NCI-H345 (cell line): ENCODE data around the gene DSG4.

Source experiments
- DNase-seq: peaks from one replicate; lab custom pipeline; 2025; lab: John Stamatoyannopoulos, UW

DSG4 gene

DNA sequence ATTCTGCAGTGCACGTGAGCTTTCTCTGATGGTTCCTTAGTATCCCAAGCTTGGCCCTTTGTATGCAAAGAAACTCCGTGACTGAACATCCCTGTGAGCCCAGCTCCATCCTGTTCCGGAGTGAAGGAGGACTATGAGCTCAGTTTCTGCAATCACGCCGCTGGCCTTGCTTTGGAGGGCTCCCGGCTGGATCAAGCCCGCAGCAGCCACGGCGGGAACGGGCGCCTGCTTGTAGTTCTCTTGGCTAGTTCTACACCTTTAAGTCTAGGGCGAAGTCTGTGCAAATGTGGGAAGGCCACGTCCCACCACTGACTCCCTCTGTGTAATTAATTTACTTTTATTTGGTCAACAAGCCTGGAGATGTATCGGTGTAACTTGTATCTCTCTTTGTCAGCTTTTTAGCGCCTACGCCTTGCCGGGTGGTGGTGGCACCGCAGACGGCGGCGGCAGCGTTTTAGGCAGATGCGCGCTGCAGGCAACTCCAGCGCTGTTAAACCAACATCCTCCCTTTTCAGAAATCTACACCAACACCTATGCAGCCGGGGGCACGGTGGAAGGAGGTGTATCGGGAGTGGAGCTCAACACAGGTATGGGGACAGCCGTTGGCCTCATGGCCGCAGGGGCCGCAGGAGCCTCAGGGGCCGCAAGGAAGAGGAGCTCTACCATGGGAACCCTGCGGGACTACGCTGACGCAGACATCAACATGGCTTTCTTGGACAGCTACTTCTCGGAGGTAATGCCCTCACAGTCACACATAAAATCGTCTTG is 34.3 kb downstream of the DSG4 start:
- DNase-seq: no peak

- DNase-seq: no peak
Measured at GRCh38 chr18:31413137-31413536, 36.6 kb downstream of the DSG4 start.

- DNase-seq: no peak
Measured at GRCh38 chr18:31417850-31418249, 41.3 kb downstream of the DSG4 start.

- DNase-seq: no peak
Measured at GRCh38 chr18:31419457-31419932, 42.9 kb downstream of the DSG4 start.

- no peak for DNase-seq
Measured at GRCh38 chr18:31420032-31420431, 43.5 kb downstream of the DSG4 start.

DNA sequence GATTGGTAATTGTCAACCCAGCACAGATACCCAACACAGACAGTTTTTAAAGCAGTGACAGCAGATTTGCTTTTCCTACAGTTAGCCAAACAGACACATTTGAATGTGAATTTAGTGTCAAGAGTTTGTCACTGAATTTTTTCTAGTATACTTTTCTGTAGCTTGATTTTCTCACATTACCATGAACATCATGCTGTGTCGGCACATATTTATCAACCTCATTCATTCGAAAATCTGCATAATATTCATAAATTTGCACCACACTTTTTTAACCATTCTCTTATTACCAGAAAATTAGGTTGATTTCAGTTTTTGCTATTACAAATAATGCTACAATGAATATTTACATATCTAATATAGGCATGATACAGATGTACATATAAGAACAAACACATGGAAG is 43.9 kb downstream of the DSG4 start:
- DNase-seq: no peak

GRCh38 chr18:31424383-31424988 is 47.9 kb downstream of the DSG4 start:
- peak; percentile 25 for DNase-seq

GRCh38 chr18:31426021-31426420 is 49.4 kb downstream of the DSG4 start:
- DNase-seq: no peak

GRCh38 chr18:31426871-31427406 is 50.4 kb downstream of the DSG4 start:
- DNase-seq: no peak

GRCh38 chr18:31428211-31428610 is 51.6 kb downstream of the DSG4 start:
- no peak for DNase-seq

DNA sequence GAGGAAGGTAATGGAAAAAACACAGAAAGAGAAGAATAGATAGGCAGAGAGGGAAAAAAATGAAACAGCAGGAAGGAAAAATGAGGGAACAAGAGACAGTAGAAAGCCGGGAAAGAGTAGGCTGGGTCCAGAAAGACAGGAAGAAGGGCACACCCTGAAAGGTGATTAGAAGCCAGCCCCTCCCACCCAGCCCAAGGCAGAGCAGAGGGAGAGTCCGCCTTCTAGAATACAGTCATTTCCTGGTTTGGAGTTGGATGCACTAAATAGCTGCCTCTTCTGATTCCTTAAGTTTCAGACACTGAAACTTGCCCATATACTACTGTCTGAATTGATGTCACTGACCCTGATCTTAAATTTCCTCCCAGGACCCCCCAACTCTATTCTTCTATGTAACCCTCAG is 53.0 kb downstream of the DSG4 start:
- no peak for DNase-seq

GRCh38 chr18:31430072-31430471 is 53.5 kb downstream of the DSG4 start:
- DNase-seq: no peak

- DNase-seq: no peak
Measured at GRCh38 chr18:31430554-31430953, 54.0 kb downstream of the DSG4 start.

GRCh38 chr18:31432316-31432715 is 55.7 kb downstream of the DSG4 start:
- DNase-seq: no peak

DNA sequence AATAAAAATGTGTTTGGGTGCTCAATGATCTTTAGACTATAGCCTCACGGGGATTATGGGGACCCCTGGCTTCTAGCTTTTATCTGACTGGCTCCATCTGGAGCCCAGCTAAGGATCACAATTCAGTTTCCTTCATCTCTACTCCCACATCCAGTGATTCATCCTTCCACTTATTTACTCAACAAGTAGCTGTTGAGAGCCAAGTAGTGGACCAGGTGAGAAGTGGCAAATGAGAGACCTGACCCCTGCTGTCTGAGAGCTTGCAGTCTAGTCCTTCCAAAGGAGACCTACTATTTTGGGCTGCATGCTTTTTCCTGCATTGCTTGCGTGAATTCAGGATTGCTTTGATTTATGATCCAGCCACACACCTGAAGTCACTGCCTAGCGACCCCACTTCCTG is 60.2 kb downstream of the DSG4 start:
- no peak for DNase-seq

DNA sequence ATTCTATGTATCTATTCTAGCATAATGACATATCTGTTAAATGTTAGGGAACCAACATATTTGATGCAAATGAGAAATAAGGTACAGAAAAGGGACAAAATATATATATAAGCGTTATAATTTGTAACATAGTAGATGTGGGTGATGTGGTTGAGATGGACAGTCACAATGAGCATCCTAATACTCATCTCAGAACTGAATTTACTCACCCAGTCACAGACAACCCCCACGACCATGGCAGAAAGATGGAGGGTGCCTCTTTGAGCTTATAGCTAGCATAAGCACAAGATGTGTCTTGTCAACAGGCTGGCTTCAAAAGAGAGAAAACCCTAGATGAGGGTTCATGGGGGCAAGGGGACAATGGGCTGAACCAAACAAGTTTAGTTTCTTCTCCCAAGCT is 61.8 kb downstream of the DSG4 start:
- DNase-seq: no peak

DNA sequence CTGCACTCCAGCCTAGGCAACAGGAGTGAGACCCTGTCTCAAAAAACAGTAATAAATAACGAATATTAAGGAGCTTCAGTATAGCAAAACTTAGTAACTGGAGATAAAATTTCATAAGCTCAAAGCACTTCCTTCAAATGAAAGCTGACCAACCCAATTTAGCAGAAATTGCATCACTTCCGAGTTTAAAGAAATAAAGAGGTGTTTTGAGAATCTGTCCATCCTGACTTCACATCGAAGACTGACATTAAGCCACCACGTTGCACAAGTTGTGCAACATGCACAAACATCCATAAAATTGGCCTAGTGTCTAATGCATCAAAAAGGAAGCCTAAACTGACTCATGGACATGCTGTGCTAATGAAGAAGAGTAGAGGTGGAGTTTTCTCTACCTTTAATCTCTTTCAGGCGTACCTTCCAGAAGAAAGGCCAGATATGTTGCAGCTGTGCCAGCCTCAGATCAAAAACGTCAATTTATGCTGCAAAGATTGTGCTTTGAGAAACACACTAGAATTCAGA is 63.3 kb downstream of the DSG4 start:
- DNase-seq: no peak

GRCh38 chr18:31440787-31441186 is 64.2 kb downstream of the DSG4 start:
- no peak for DNase-seq

DNA sequence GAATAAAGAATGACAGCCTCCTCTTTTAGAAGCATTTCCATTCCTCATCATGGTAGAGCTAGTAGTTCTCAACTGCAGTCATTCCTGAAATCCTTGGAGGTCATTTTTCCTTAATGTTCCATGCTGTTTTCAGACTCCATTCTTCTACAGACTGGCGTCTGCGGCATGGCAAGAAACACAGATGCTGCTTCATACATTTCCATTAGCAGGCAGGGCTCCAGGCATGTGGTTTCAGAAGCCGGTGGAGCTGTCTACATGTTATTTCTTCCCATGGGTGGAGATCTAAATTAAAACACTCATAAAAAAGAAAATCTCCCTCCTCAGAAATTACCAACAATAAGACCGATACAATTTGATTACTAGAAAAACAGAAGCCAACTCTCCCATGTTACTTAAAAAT is 64.9 kb downstream of the DSG4 start:
- DNase-seq: no peak

GRCh38 chr18:31444142-31444541 is 67.6 kb downstream of the DSG4 start:
- DNase-seq: no peak

DNA sequence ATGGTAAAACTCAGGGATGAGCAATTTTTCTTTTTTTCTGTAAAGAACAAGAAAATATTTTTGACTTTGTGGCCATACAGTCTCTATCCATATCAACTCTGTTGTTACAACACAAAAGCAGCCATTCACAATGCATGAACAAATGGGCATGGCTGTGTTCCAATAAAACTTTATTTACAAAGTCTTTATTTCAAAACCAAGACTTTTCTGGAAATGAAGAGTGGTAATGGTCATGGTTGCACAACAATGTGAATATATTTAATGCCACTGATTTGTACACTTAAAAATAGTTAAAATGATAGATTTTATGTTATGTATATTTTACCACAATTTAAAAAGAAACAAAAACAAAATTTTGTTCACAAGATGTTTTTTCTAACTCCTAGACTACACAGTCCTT is 69.3 kb downstream of the DSG4 start:
- no peak for DNase-seq

DNA sequence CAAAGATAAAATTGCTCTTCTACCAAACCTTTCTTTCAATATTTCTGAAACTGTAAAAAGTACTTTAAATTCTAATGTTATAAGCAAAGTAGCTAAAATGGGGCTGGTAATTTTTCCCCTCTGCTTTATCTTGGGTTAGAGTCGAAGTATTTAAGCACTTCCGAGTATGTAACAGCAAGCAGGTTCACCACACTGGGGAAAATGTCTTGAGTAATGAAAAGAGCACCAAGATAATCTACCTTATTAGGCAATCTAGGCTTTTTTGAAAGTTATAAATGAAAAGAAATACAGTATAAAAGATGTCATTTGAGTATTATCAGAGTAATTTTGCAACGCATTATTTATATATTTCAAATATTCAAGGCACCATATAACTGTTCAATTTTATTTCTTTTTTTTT is 70.3 kb downstream of the DSG4 start:
- no peak for DNase-seq

DNA sequence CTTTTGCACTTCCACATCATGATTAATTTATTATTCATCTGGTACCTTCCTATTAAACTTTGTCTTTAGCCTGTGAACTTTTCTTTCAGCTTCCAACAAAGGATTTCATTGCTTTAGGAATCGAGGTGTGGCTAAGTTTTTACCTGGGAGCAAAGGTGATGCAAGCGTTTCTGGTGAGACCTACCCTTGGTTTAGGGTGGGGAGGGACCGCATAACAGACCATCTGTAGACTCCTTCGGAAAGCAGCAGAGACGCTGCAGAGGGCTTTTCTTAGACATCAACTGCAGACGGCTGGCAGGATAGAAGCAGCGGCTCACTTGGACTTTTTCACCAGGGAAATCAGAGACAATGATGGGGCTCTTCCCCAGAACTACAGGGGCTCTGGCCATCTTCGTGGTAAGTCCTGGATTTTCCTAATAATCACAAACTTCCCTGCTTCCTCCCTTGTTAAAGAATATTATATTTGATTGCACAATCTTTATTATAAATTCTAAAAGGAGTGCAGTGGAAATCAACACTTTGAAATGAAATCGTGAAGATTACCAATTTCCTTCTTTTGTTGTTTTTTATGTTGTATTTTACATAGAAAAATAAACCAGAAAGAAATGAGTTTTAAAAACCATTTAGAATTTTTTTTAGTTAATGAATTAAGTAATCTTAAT is 71.1 kb downstream of the DSG4 start, which contains the start of gene DSG3:
Gene DSG3 (plus strand): TSS at position 212 of the 662 bp plus-strand sequence. CDS start 137 bp downstream, at position 349.
- no peak for DNase-seq
